H1 (cell line): ENCODE results near the gene LRPAP1. TPM values are rescaled to one million over a fixed set of nuclear protein-coding genes. Genes with fewer than 3 reads are reported as not detected.

Experiments used
- BRCA1 ChIP-seq: IDR thresholded peaks from 2 replicates; pipeline ENCODE4 v1.6.1; 2012; ENCODE audit warnings: low read depth, low read length, improper control_type of control experiment
- EGR1 ChIP-seq: IDR thresholded peaks from 2 replicates; pipeline ENCODE4 v1.6.1; 2011; ENCODE audit warnings: low read depth, low read length, borderline replicate concordance
- TBP ChIP-seq: IDR thresholded peaks from 2 replicates; pipeline ENCODE4 v1.6.1; 2011; ENCODE audit warnings: low read depth, low read length, improper control_type of control experiment
- polyA plus RNA-seq, 7 experiments: library from polyadenylated mRNA; depleted of rRNA in 3 of 7; stranded (reverse) in 5 of 7; unstranded in 2 of 7; fragments of >200 nt in 5 of 7; fragments of 200-250 nt in 2 of 7; gene quantifications; 1 replicate in 5 of 7; 2 replicates in 1 of 7; 4 replicates in 1 of 7; pipeline versions ENCODE4 v1.2.1 to v1.2.3, GENCODE V29; 2011 to 2013; ENCODE audit warnings: missing spikeins in 2 of 7, mixed read lengths in 2 of 7
- total RNA-seq: library from RNA; stranded (reverse); fragmentation: NEBNext Ultra II Directional; extraction: Animal tissue kit (Norgen Biotek cat#: 25700); gene quantifications from 2 replicates; pipeline ENCODE4 v1.2.1, GENCODE V29; 2021
- TF ChIP-seq, protein P1 (sequence below), 3 experiments: IDR thresholded peaks; 1 replicate in 2 of 3; 2 replicates in 1 of 3; pipeline versions ENCODE4 v1.5.1 to v1.6.1; 2011; ENCODE audit warnings: low read length in 3 of 3, mild to moderate bottlenecking in 3 of 3, inconsistent platforms in 2 of 3, low read depth in 1 of 3, moderate library complexity in 1 of 3; ENCODE audit not compliant: insufficient read depth in 1 of 3; ENCODE audit errors: control extremely low read depth in 1 of 3

LRPAP1 gene
- total and polyA plus RNA-seq, 2 of the 8 experiments (the other 6 are each of a cell fraction or from before 2014, with no cell fraction given): 31.1 to 101 TPM

DNA sequence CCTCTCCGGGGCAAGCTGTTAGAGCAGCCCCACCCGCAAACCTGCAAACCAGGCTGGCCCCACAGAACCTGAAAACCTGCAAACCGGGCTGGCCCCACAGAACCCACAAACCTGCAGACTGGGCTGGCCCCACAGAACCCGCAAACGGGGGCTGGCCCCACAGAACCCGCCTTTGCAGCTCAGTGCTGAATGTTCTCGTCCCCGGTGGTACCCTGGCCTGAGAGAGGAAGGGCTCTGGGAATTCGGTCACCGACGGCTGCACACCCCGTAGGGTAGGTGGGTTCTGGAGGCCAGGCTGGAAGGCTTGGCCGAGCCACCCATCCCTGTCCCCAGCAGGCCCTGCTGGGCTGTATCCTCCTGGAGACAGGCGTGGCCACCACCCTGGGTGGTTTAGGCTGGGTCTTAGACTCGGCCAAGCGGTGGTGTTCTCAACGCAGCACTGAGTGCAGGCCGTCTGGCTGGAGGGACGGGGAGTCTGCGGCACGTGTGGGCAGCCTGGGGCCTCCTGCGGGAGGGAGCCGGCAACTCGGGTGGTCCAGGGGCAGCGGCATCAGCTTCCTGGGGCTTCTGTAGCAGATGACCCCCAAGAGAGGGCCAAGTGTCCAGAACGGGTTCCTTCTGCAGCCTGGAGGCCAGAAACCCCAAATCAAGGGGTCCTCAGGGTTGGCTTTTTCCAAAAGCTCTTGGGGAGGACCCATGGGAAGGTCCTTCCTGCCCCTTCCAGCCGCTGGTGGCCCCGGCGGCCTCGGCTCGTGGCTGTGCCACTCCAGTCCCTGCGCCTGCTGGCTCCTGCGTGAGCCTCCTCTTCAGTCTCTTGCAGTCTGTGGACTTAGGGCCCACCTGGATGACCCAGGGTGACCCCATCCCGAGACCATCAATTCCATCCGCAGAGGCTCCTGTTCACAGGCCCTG, 53.5 kb downstream of the LRPAP1 start (continued):
- TF ChIP-seq EGR1: no peak
- TF ChIP-seq BRCA1: no peak
- TF ChIP-seq TBP: no peak
- TF ChIP-seq, protein P1, sequence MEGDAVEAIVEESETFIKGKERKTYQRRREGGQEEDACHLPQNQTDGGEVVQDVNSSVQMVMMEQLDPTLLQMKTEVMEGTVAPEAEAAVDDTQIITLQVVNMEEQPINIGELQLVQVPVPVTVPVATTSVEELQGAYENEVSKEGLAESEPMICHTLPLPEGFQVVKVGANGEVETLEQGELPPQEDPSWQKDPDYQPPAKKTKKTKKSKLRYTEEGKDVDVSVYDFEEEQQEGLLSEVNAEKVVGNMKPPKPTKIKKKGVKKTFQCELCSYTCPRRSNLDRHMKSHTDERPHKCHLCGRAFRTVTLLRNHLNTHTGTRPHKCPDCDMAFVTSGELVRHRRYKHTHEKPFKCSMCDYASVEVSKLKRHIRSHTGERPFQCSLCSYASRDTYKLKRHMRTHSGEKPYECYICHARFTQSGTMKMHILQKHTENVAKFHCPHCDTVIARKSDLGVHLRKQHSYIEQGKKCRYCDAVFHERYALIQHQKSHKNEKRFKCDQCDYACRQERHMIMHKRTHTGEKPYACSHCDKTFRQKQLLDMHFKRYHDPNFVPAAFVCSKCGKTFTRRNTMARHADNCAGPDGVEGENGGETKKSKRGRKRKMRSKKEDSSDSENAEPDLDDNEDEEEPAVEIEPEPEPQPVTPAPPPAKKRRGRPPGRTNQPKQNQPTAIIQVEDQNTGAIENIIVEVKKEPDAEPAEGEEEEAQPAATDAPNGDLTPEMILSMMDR (IDR thresholded peaks at IDR 0.05; ENCODE audit: control extremely low read depth in 1 of 3, insufficient read depth in 1 of 3, low read depth in 1 of 3, low read length in 3 of 3): no peak
- TF ChIP-seq, all 59 proteins: peak for 0
